ENCODE data around the gene IPCEF1.
"Not testable (repeated sequence)": the region's sequence is repeated elsewhere in the genome, so short reads cannot be mapped to it uniquely, and the experiment has no call there.

The IPCEF1 gene

GRCh38 chr6:154243793-154244750, 112.5 kb downstream of the IPCEF1 start:
- DNase-seq, result peak; percentile 6

GRCh38 chr6:154242617-154243357, 113.8 kb downstream of the IPCEF1 start:
- DNase-seq, result no peak

- DNase-seq, result no peak
These were observed 115.0 kb downstream of the IPCEF1 start for GRCh38 chr6:154241581-154241980.

- DNase-seq, result not testable (repeated sequence)
These were observed 115.5 kb downstream of the IPCEF1 start for GRCh38 chr6:154241061-154241460.

GRCh38 chr6:154239392-154239791, 117.2 kb downstream of the IPCEF1 start:
- no peak for DNase-seq

GRCh38 chr6:154238831-154239230, 117.8 kb downstream of the IPCEF1 start:
- DNase-seq, result no peak

GRCh38 chr6:154236646-154237301, 119.8 kb downstream of the IPCEF1 start:
- DNase-seq, result no peak

- no peak for DNase-seq
These were observed 122.4 kb downstream of the IPCEF1 start for GRCh38 chr6:154234019-154234772.

GRCh38 chr6:154233383-154233782, 123.2 kb downstream of the IPCEF1 start:
- no peak for DNase-seq

GRCh38 chr6:154232013-154232910, 124.3 kb downstream of the IPCEF1 start:
- no peak for DNase-seq

- no peak for DNase-seq
These were observed 125.5 kb downstream of the IPCEF1 start for GRCh38 chr6:154230910-154231595.

- DNase-seq, result no peak
These were observed 126.2 kb downstream of the IPCEF1 start for GRCh38 chr6:154230393-154230792.

GRCh38 chr6:154229786-154230185, 126.8 kb downstream of the IPCEF1 start:
- DNase-seq, result no peak

- no peak for DNase-seq
These were observed 128.1 kb downstream of the IPCEF1 start for GRCh38 chr6:154228521-154228905.

- no peak for DNase-seq
These were observed 128.6 kb downstream of the IPCEF1 start for GRCh38 chr6:154227862-154228520.

- no peak for DNase-seq
These were observed 130.1 kb downstream of the IPCEF1 start for GRCh38 chr6:154226461-154226860.

- DNase-seq, result no peak
These were observed 133.3 kb downstream of the IPCEF1 start for GRCh38 chr6:154223296-154223695.

GRCh38 chr6:154222716-154223115, 133.9 kb downstream of the IPCEF1 start:
- DNase-seq, result no peak

- no peak for DNase-seq
These were observed 137.4 kb downstream of the IPCEF1 start for GRCh38 chr6:154219250-154219649.

- no peak for DNase-seq
These were observed 137.8 kb downstream of the IPCEF1 start for GRCh38 chr6:154218787-154219186.

All from NCI-H1105 treated with DMSO at 0.1 percent for 48 hours (cell line).